PC-3 (cell line): Measurements from ENCODE around the gene SERPINB8. TPM values are rescaled to one million over a fixed set of nuclear protein-coding genes. Genes with fewer than 3 reads are reported as not detected.
"Not testable (repeated sequence)": the region's sequence is repeated elsewhere in the genome, so short reads cannot be mapped to it uniquely, and the experiment has no call there.

Experiments used
- ATAC-seq: fragments of 200-7000 bp; cut with Tn5 transposase; 2 replicates; pipeline ENCODE4 v1.9.1; 2020; ENCODE audit warnings: mild to moderate bottlenecking, moderate library complexity
- BruUV-seq: library from RNA; stranded (reverse); fragments of 400-500 nt; replicated peaks from 2 replicates; lab custom pipeline; 2021; lab: Mats Ljungman, UMichigan
- CTCF ChIA-PET: fragments of 300-600 bp; sonication (Branson Sonifier 250); formaldehyde crosslinking; loops from one replicate; lab custom pipeline; 2022; ENCODE audit warnings: antibody characterized with exemption; lab: Charles Lee
- POLR2A ChIA-PET: fragments of 300-600 bp; sonication (Branson Sonifier 250); formaldehyde crosslinking; loops from one replicate; lab custom pipeline; 2022; ENCODE audit warnings: antibody characterized with exemption; ENCODE audit not compliant: unreplicated experiment; lab: Charles Lee
- DNase-seq: peaks from one replicate; pipeline ENCODE4 v3.0.0-alpha.2; 2015
- H2AFZ ChIP-seq: fragments of 300-600 bp; sonication (generic); 2 replicates; pipeline ENCODE4 v1.6.0; 2016; ENCODE audit warnings: antibody characterized with exemption, low read length
- H3F3A ChIP-seq: fragments of 300-600 bp; sonication (generic); one replicate; pipeline ENCODE4 v1.6.0; 2017; ENCODE audit warnings: antibody characterized with exemption, low read length, control low read depth, mild to moderate bottlenecking; ENCODE audit not compliant: unreplicated experiment
- H3K27ac ChIP-seq: fragments of 300-600 bp; sonication (generic); 2 replicates; pipeline ENCODE4 v1.5.1; 2016; ENCODE audit warnings: mild to moderate bottlenecking, low read length
- H3K27me3 ChIP-seq: fragments of 300-600 bp; sonication (generic); 2 replicates; pipeline ENCODE4 v1.6.1; 2016; ENCODE audit warnings: low read length, mixed read lengths
- H3K36me3 ChIP-seq: fragments of 300-600 bp; sonication (generic); 2 replicates; pipeline ENCODE4 v1.6.1; 2016; ENCODE audit warnings: low read depth, mixed run types, low read length, mixed read lengths
- H3K4me1 ChIP-seq: fragments of 300-600 bp; sonication (generic); 2 replicates; pipeline ENCODE4 v1.5.1; 2016; ENCODE audit warnings: low read length; ENCODE audit not compliant: insufficient read depth
- H3K4me2 ChIP-seq: fragments of 300-600 bp; sonication (generic); 2 replicates; pipeline ENCODE4 v1.6.0; 2016; ENCODE audit warnings: low read length
- H3K4me3 ChIP-seq: fragments of 300-600 bp; sonication (generic); 2 replicates; pipeline ENCODE4 v1.5.1; 2016; ENCODE audit warnings: mild to moderate bottlenecking, low read length, mixed read lengths
- H3K79me2 ChIP-seq: fragments of 300-600 bp; sonication (generic); 2 replicates; pipeline ENCODE4 v1.6.1; 2017; ENCODE audit warnings: low read length, mixed read lengths
- H3K9ac ChIP-seq: fragments of 300-600 bp; sonication (generic); 2 replicates; pipeline ENCODE4 v1.6.0; 2016; ENCODE audit warnings: mild to moderate bottlenecking, low read length
- H3K9me2 ChIP-seq: fragments of 300-600 bp; sonication (generic); replicated peaks from 2 replicates; pipeline ENCODE4 v1.6.1; 2016; ENCODE audit warnings: mixed run types, low read length, mixed read lengths
- H3K9me3 ChIP-seq: fragments of 300-600 bp; sonication (generic); 2 replicates; pipeline ENCODE4 v1.6.1; 2016; ENCODE audit warnings: low read length, mixed read lengths
- H4K20me1 ChIP-seq: fragments of 300-600 bp; sonication (generic); 2 replicates; pipeline ENCODE4 v1.6.1; 2016; ENCODE audit warnings: low read length, mixed read lengths
- EZH2 ChIP-seq: fragments of 300-600 bp; sonication (generic); IDR thresholded peaks from one replicate; pipeline ENCODE4 v1.6.1; 2017; ENCODE audit warnings: antibody characterized with exemption, mild to moderate bottlenecking, low read length; ENCODE audit not compliant: unreplicated experiment
- EZH2phosphoT487 ChIP-seq: fragments of 300-600 bp; sonication (generic); IDR thresholded peaks from 2 replicates; pipeline ENCODE4 v1.6.1; 2018; ENCODE audit warnings: mild to moderate bottlenecking, antibody characterized with exemption, low read length, borderline replicate concordance
- intact Hi-C: fragments of 100-400 bp; cut with micrococcal nuclease; formaldehyde crosslinking; loops from 2 replicates; pipeline ENCODE4 v1.9.0; 2023
- total RNA-seq: library from RNA; depleted of rRNA; stranded (reverse); fragments of >200 nt; gene quantifications from 2 replicates; pipeline ENCODE4 v1.2.3, GENCODE V29; 2014
- TF ChIP-seq, protein P1 (sequence below): fragments of 300-600 bp; sonication (generic); conservative IDR thresholded peaks from 2 replicates; pipeline ENCODE4 v1.5.1; 2017; ENCODE audit warnings: antibody characterized with exemption, low read depth, mild to moderate bottlenecking, low read length

Gene SERPINB8
- total RNA-seq, 1 experiment from 2014 or later: 21.1 TPM

DNA sequence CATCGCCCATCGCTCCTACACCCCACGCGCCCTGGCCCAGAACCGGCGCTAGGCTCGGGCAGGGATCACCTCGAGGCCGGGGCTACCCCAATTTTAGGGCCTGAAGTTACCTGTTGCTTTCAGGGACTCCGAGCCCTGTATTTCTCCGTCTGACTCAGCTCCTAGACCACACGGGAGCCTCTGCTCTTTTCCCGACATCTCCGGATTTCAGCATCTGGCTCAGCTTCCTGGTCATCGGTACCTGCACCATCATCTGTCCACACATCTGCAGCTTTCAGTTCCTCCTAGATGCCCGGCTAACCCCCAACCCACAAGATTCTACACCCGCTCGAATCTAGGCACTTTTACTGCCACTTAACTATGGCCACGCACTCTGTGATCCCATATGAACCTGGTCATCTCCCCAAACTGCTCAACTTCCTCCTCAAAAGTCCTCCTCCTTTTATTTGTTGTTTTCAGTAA, 32.9 kb upstream of the SERPINB8 start:
- intact Hi-C loops: loop anchor here (1.0 to 5.0 kb wide), 5 partner anchors 42 to 418 kb away; partner anchors contain the start of gene SERPINB2
- Histone ChIP-seq H4K20me1 (no peaks in the 10 kb centered on the region), H3K4me1 (no peaks in the 10 kb centered on the region), H2AFZ (peak overlapping the region; percentile 99), H3K4me3 (peak overlapping the region; percentile 82), H3K9me2 (no peaks in the 10 kb centered on the region), H3K36me3 (no peaks in the 10 kb centered on the region), H3K9ac (no peak overlapping the region), H3K9me3 (no peaks in the 10 kb centered on the region), H3F3A (no peaks in the 10 kb centered on the region), H3K4me2 (peak overlapping the region; percentile 98), H3K79me2 (no peaks in the 10 kb centered on the region), H3K27ac (no peak overlapping the region), H3K27me3 (no peaks in the 10 kb centered on the region)
- CTCF ChIA-PET: no interaction called here
- no TSS peak for BruUV-seq
- TF ChIP-seq EZH2: no peak
- TF ChIP-seq, protein P1, sequence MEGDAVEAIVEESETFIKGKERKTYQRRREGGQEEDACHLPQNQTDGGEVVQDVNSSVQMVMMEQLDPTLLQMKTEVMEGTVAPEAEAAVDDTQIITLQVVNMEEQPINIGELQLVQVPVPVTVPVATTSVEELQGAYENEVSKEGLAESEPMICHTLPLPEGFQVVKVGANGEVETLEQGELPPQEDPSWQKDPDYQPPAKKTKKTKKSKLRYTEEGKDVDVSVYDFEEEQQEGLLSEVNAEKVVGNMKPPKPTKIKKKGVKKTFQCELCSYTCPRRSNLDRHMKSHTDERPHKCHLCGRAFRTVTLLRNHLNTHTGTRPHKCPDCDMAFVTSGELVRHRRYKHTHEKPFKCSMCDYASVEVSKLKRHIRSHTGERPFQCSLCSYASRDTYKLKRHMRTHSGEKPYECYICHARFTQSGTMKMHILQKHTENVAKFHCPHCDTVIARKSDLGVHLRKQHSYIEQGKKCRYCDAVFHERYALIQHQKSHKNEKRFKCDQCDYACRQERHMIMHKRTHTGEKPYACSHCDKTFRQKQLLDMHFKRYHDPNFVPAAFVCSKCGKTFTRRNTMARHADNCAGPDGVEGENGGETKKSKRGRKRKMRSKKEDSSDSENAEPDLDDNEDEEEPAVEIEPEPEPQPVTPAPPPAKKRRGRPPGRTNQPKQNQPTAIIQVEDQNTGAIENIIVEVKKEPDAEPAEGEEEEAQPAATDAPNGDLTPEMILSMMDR: no peak
- TF ChIP-seq EZH2phosphoT487: no peak
- no peak for ATAC-seq
- no peak for DNase-seq
- POLR2A ChIA-PET: no interaction called here

DNA sequence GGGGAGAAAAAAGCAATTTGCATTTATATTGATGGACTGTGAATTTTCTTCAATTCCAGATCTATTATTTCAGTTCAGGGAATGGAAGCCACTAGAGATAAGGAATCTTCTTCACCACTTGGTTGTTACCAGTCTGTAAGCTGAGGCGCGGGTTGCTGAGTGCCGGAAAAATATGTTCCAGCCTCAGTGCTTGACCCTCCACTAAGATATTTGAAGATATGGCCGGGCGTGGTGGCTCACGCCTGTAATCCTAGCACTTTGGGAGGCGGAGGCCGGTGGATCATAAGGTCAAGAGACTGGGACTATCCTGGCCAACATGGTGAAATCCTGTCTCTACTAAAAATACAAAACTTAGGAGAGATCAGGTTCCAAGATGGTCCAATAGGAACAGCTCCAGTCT, 29.9 kb upstream of the SERPINB8 start:
- Histone ChIP-seq H3K4me2 (no peak overlapping the region), H3K9me2 (no peaks in the 10 kb centered on the region), H3K9me3 (no peaks in the 10 kb centered on the region), H3K79me2 (no peaks in the 10 kb centered on the region), H3K36me3 (no peaks in the 10 kb centered on the region), H3K27ac (no peak overlapping the region), H4K20me1 (no peaks in the 10 kb centered on the region), H3K27me3 (no peaks in the 10 kb centered on the region), H2AFZ (no peak overlapping the region), H3K4me1 (no peaks in the 10 kb centered on the region), H3K9ac (no peak overlapping the region), H3F3A (no peaks in the 10 kb centered on the region), H3K4me3 (no peak overlapping the region)
- POLR2A ChIA-PET: no interaction called here
- DNase-seq (no peak), ATAC-seq (no peak)
- BruUV-seq: no TSS peak
- intact Hi-C loops: no loop called here
- TF ChIP-seq EZH2: no peak
- TF ChIP-seq EZH2phosphoT487: no peak
- TF ChIP-seq, protein P1: no peak
- CTCF ChIA-PET: no interaction called here

DNA sequence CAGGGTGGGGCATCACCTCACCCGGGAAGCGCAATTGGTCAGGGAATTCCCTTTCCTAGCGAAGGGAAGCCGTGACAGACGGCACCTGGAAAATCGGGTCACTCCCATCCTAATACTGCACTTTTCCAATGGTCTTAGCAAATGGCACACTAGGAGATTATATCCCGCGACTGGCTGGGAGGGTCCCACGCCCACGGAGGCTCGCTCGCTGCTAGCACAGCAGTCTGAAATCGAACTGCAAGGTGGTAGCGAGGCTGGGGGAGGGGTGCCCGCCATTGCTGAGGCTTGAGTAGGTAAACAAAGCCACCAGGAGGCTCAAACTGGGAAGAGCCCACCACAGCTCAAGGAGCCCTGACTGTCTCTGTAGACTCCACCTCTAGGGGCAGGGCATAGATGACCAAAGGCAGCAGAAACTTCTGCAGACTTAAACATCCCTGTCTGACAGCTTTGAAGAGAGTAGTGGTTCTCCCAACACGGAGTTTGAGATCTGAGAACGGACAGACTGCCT, 29.3 kb upstream of the SERPINB8 start:
- H3K36me3 ChIP-seq, H3K79me2 ChIP-seq, H3K9me2 ChIP-seq, H3K9ac ChIP-seq, intact Hi-C loops, H3K4me3 ChIP-seq, H3K4me2 ChIP-seq, H3K4me1 ChIP-seq, H3K27ac ChIP-seq, H4K20me1 ChIP-seq, DNase-seq, H3K27me3 ChIP-seq, H2AFZ ChIP-seq, H3K9me3 ChIP-seq, BruUV-seq, POLR2A ChIA-PET, ATAC-seq, CTCF ChIA-PET, H3F3A ChIP-seq: not testable (repeated sequence)
